Endodermal cell (in vitro differentiated cells): ENCODE data around the gene CCDC152. TPM values are rescaled to one million over a fixed set of nuclear protein-coding genes. Genes with fewer than 3 reads are reported as not detected.
A peak's percentile ranks its signal among the peaks of the same experiment; 100 is the strongest.

Experiments
- DNase-seq: peaks from one replicate; pipeline ENCODE4 v3.0.0-alpha.2; 2017
- H3K27ac ChIP-seq: 2 replicates; pipeline ENCODE4 v1.5.1; 2013; ENCODE audit warnings: mild to moderate bottlenecking, low read depth, low read length, moderate library complexity
- H3K27me3 ChIP-seq: 2 replicates; pipeline ENCODE4 v1.6.1; 2013; ENCODE audit warnings: mild to moderate bottlenecking, low read length, moderate library complexity; ENCODE audit not compliant: insufficient read depth, control insufficient read depth, poor library complexity, severe bottlenecking
- H3K36me3 ChIP-seq: 2 replicates; pipeline ENCODE4 v1.7.0; 2013; ENCODE audit warnings: mild to moderate bottlenecking, low read length, moderate library complexity; ENCODE audit not compliant: control insufficient read depth, insufficient read depth
- H3K4me1 ChIP-seq: one replicate; pipeline ENCODE4 v1.7.0; 2013; ENCODE audit warnings: low read length; ENCODE audit not compliant: control insufficient read depth, insufficient read depth
- H3K4me3 ChIP-seq: 2 replicates; pipeline ENCODE4 v1.5.1; 2013; ENCODE audit warnings: mild to moderate bottlenecking, low read length, moderate library complexity
- H3K9ac ChIP-seq: 2 replicates; pipeline ENCODE4 v1.6.1; 2013; ENCODE audit warnings: mild to moderate bottlenecking, low read length, moderate library complexity; ENCODE audit not compliant: poor library complexity, severe bottlenecking; ENCODE audit errors: extremely low read depth
- H3K9me3 ChIP-seq: 2 replicates; pipeline ENCODE4 v1.6.1; 2013; ENCODE audit warnings: mild to moderate bottlenecking, low read length, moderate library complexity; ENCODE audit not compliant: control insufficient read depth
- H3K27ac Mint-ChIP-seq: 2 replicates; pipeline ENCODE4 v1.8.0; 2020; ENCODE audit warnings: mixed read lengths
- H3K27me3 Mint-ChIP-seq: 2 replicates; pipeline ENCODE4 v1.8.0; 2021; ENCODE audit warnings: mild to moderate bottlenecking, mixed read lengths; ENCODE audit not compliant: insufficient read depth
- H3K36me3 Mint-ChIP-seq: 2 replicates; pipeline ENCODE4 v1.8.0; 2020; ENCODE audit warnings: low read depth, mixed read lengths
- H3K4me1 Mint-ChIP-seq: 2 replicates; pipeline ENCODE4 v1.8.0; 2020; ENCODE audit warnings: mixed read lengths
- H3K4me3 Mint-ChIP-seq: 2 replicates; pipeline ENCODE4 v1.8.0; 2020; ENCODE audit warnings: mild to moderate bottlenecking, moderate library complexity, mixed read lengths
- H3K9me3 Mint-ChIP-seq: 2 replicates; pipeline ENCODE4 v1.8.0; 2020; ENCODE audit warnings: mild to moderate bottlenecking, mixed read lengths
- CTCF ChIP-seq: fragments of 200-600 bp; sonication (generic); conservative IDR thresholded peaks from 2 replicates; pipeline ENCODE4 v1.5.0; 2021; ENCODE audit warnings: antibody characterized with exemption, mild to moderate bottlenecking
- WGBS, 2 experiments: methylation state at CpG; one replicate each; pipeline versions ENCODE4 v1.1.5 to v1.1.7; 2013; ENCODE audit warnings: missing lambda C conversion rate in 2 of 2, mixed read lengths in 1 of 2; ENCODE audit not compliant: insufficient coverage in 1 of 2, insufficient read length in 1 of 2; 5-methylcytosine and 5-hydroxymethylcytosine counted together
- total RNA-seq, 2 donors: library from RNA; stranded (reverse); fragmentation: NEBNext Ultra II Directional in 1 of 2; extraction: Animal tissue kit (Norgen Biotek cat#: 25700) in 1 of 2; gene quantifications; 2 replicates in 1 of 2; 3 replicates in 1 of 2; pipeline ENCODE4 v1.2.1, GENCODE V29; 2021

CCDC152 gene
- total RNA-seq, 2 donors from 2014 or later, result 4.7 to 13.9 TPM

- no peaks in the 10 kb centered on the region for H3K27me3 Mint-ChIP-seq
- peaks cover 51% of the 10 kb centered on the region for H3K36me3 Mint-ChIP-seq
- no peak overlapping the region for H3K4me3 ChIP-seq
- peaks cover 23% of the 10 kb centered on the region for H3K4me1 Mint-ChIP-seq
- no peak overlapping the region for H3K9ac ChIP-seq
- H3K27ac Mint-ChIP-seq, result no peak overlapping the region
- WGBS, 2 experiments, result 69 to 90% methylated on average over 2 of the region's 2 CpGs
- H3K27ac ChIP-seq, result no peak overlapping the region
- no peaks in the 10 kb centered on the region for H3K9me3 ChIP-seq
- H3K4me1 ChIP-seq, result no peaks in the 10 kb centered on the region
- H3K27me3 ChIP-seq, result no peaks in the 10 kb centered on the region
- DNase-seq, result no peak
- TF ChIP-seq CTCF, result no peak
- no peaks in the 10 kb centered on the region for H3K9me3 Mint-ChIP-seq
- no peak overlapping the region for H3K4me3 Mint-ChIP-seq
- peaks cover 14% of the 10 kb centered on the region for H3K36me3 ChIP-seq
Observed at GRCh38 chr5:42806004-42806700, 49.5 kb downstream of the CCDC152 start.

GRCh38 chr5:42806701-42807262, 50.2 kb downstream of the CCDC152 start:
- H3K9me3 Mint-ChIP-seq, result no peaks in the 10 kb centered on the region
- no peak overlapping the region for H3K27ac Mint-ChIP-seq
- Histone ChIP-seq H3K4me3 (no peak overlapping the region), H3K4me1 (no peaks in the 10 kb centered on the region), H3K36me3 (peaks cover 14% of the 10 kb centered on the region), H3K9me3 (no peaks in the 10 kb centered on the region), H3K27me3 (no peaks in the 10 kb centered on the region), H3K9ac (no peak overlapping the region), H3K27ac (no peak overlapping the region)
- H3K27me3 Mint-ChIP-seq, result no peaks in the 10 kb centered on the region
- no peak for TF ChIP-seq CTCF
- H3K36me3 Mint-ChIP-seq, result peaks cover 46% of the 10 kb centered on the region
- H3K4me3 Mint-ChIP-seq, result no peak overlapping the region
- WGBS, 2 experiments, result 95% methylated on average over 1 of the region's 3 CpGs; no CpG with 5 or more reads in 1 of the 2 experiments
- DNase-seq, result no peak
- peaks cover 25% of the 10 kb centered on the region for H3K4me1 Mint-ChIP-seq

- H3K36me3 ChIP-seq, result peaks cover 14% of the 10 kb centered on the region
- no peaks in the 10 kb centered on the region for H3K27me3 Mint-ChIP-seq
- DNase-seq, result peak; percentile 38
- no peak overlapping the region for H3K4me3 ChIP-seq
- no peaks in the 10 kb centered on the region for H3K27me3 ChIP-seq
- H3K9me3 Mint-ChIP-seq, result no peaks in the 10 kb centered on the region
- peaks cover 43% of the 10 kb centered on the region for H3K36me3 Mint-ChIP-seq
- peaks cover 8% of the 10 kb centered on the region for H3K4me1 ChIP-seq
- peaks cover 31% of the 10 kb centered on the region for H3K4me1 Mint-ChIP-seq
- no peaks in the 10 kb centered on the region for H3K9me3 ChIP-seq
- TF ChIP-seq CTCF, result no peak
- no peak overlapping the region for H3K27ac Mint-ChIP-seq
- no peak overlapping the region for H3K27ac ChIP-seq
- WGBS, 2 experiments, result 88 to 100% methylated on average over 1 to 2 of the region's 2 CpGs
- H3K9ac ChIP-seq, result no peak overlapping the region
- no peak overlapping the region for H3K4me3 Mint-ChIP-seq
Observed at GRCh38 chr5:42807722-42808447, 51.3 kb downstream of the CCDC152 start.
